GM06990 (cell line): ENCODE measurements around the gene CDK17.
"Not testable (repeated sequence)": the region's sequence is repeated elsewhere in the genome, so short reads cannot be mapped to it uniquely, and the experiment has no call there.

Source experiments
- DNase-seq: peaks from one replicate; pipeline ENCODE4 v3.0.0-alpha.2; 2011; ENCODE audit not compliant: insufficient read length; ENCODE audit errors: extremely low read depth
- H3K27me3 ChIP-seq: replicated peaks from 2 replicates; pipeline ENCODE4 v1.6.0; 2011; ENCODE audit warnings: low read length; ENCODE audit not compliant: control insufficient read depth, insufficient read depth
- H3K36me3 ChIP-seq: 2 replicates; pipeline ENCODE4 v1.5.1; 2011; ENCODE audit warnings: low read length; ENCODE audit not compliant: control insufficient read depth, insufficient read depth
- H3K4me3 ChIP-seq: replicated peaks from 2 replicates; pipeline ENCODE4 v1.5.1; 2011; ENCODE audit warnings: low read depth, mild to moderate bottlenecking, control low read depth, low read length
- TF ChIP-seq, protein P1 (sequence below): IDR thresholded peaks from 2 replicates; pipeline ENCODE4 v1.5.1; 2011; ENCODE audit warnings: low read length, control low read depth, mild to moderate bottlenecking, inconsistent platforms; ENCODE audit not compliant: insufficient read depth, poor library complexity, severe bottlenecking

The CDK17 gene

DNA sequence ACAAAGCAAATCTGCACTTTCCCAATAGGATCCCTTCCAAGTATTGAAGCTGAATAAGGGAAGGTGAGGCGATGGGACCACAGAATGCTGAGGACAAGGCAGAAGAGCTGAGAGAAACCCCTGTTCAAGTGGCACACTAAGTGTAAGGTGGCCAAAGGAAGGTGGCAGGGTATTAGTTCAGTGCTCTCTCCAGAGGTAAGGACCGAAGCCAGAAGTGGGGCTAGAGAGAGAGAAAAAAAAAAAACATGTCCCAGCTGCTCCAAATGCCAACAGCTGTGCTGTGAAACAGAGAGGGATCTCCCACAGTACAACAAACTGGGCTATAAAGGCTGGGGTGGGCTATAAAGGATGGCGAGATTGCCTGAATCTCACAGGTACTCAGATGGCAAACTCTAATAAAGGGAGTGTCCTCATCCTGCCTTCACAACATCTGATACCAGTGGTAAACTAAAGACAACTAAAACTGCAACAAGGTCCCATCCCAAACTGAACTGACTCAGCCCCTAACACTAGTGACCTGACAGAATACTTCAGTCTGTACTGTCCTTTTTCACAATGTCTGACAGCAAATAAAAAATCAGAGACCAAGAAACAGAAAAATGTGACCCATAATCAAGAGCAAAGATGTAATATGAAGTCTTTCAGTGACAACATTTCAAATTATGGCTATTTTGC is 47.9 kb downstream of the CDK17 start:
- no peaks in the 10 kb centered on the region for H3K36me3 ChIP-seq
- TF ChIP-seq, protein P1, sequence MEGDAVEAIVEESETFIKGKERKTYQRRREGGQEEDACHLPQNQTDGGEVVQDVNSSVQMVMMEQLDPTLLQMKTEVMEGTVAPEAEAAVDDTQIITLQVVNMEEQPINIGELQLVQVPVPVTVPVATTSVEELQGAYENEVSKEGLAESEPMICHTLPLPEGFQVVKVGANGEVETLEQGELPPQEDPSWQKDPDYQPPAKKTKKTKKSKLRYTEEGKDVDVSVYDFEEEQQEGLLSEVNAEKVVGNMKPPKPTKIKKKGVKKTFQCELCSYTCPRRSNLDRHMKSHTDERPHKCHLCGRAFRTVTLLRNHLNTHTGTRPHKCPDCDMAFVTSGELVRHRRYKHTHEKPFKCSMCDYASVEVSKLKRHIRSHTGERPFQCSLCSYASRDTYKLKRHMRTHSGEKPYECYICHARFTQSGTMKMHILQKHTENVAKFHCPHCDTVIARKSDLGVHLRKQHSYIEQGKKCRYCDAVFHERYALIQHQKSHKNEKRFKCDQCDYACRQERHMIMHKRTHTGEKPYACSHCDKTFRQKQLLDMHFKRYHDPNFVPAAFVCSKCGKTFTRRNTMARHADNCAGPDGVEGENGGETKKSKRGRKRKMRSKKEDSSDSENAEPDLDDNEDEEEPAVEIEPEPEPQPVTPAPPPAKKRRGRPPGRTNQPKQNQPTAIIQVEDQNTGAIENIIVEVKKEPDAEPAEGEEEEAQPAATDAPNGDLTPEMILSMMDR, result no peak
- no peak for DNase-seq
- H3K27me3 ChIP-seq, result no peaks in the 10 kb centered on the region
- no peak overlapping the region for H3K4me3 ChIP-seq

- TF ChIP-seq, protein P1, result no peak
Observed at GRCh38 chr12:96350982-96351381, 49.3 kb downstream of the CDK17 start.

GRCh38 chr12:96347130-96347699 is 53.0 kb downstream of the CDK17 start:
- no peaks in the 10 kb centered on the region for H3K36me3 ChIP-seq
- TF ChIP-seq, protein P1, result no peak
- no peaks in the 10 kb centered on the region for H3K27me3 ChIP-seq
- no peak overlapping the region for H3K4me3 ChIP-seq
- DNase-seq, result no peak

More at GRCh38 chr12:96350982-96351381, 49.3 kb downstream of the CDK17 start:
- Histone ChIP-seq H3K4me3 (no peak overlapping the region), H3K36me3 (no peaks in the 10 kb centered on the region), H3K27me3 (no peaks in the 10 kb centered on the region)
- no peak for DNase-seq

DNA sequence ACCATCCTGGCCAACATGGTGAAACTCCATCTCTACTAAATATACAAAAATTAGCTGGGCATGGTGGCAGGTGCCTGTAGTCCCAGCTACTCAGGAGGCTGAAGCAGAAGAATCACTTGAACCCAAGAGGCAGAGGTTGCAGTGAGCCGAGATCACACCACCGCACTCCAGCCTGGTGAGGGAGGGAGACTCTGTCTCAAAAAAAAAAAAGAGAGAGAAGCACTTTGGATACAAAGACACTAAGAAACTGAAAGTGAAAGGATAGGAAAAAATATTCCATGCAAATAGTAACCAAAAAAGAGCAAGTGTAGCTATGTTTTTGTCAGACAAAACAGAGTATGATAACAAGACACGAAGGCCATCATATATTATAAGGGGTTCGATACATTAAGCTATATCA is 53.5 kb downstream of the CDK17 start:
- H3K4me3 ChIP-seq, H3K36me3 ChIP-seq, DNase-seq, H3K27me3 ChIP-seq: not testable (repeated sequence)

- TF ChIP-seq, protein P1, result no peak
- Histone ChIP-seq H3K27me3 (no peaks in the 10 kb centered on the region), H3K4me3 (no peak overlapping the region), H3K36me3 (no peaks in the 10 kb centered on the region)
- no peak for DNase-seq
Observed at GRCh38 chr12:96344124-96344695, 56.0 kb downstream of the CDK17 start.

- DNase-seq, result peak; percentile 46
- H3K27me3 ChIP-seq, result no peaks in the 10 kb centered on the region
- H3K36me3 ChIP-seq, result no peaks in the 10 kb centered on the region
- TF ChIP-seq, protein P1, result no peak
- no peak overlapping the region for H3K4me3 ChIP-seq
Observed at GRCh38 chr12:96343347-96343954, 56.8 kb downstream of the CDK17 start.

DNA sequence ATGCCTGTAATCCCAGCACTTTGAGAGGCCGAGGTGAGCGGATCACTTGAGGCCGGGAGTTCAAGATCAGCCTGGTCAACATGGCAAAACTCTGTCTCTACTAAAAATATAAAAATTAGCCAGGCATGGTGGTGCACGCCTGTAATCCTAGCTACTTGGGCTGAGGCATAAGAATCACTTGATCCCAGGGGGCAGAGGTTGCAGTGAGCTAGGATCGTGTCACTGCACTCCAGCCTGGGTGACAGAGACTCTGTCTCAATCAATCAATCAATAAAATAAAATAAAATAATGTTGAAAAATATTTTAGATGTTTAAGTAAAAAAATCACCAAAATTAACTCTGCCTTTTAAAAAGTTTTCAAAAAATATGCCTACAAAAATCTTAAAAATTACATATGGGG is 60.6 kb downstream of the CDK17 start:
- H3K4me3 ChIP-seq, H3K27me3 ChIP-seq, H3K36me3 ChIP-seq, DNase-seq: not testable (repeated sequence)
